PC-9 (cell line): ENCODE measurements around the gene CHMP4B. TPM values are rescaled to one million over a fixed set of nuclear protein-coding genes. Genes with fewer than 3 reads are reported as not detected.

Source experiments
- BruUV-seq: library from RNA; stranded (reverse); fragments of 400-500 nt; replicated peaks from 2 replicates; lab custom pipeline; 2021; lab: Mats Ljungman, UMichigan
- CTCF ChIA-PET: fragments of 300-600 bp; sonication (Branson Sonifier 250); formaldehyde crosslinking; loops from one replicate; lab custom pipeline; 2022; ENCODE audit warnings: antibody characterized with exemption; lab: Charles Lee
- POLR2A ChIA-PET: fragments of 300-600 bp; sonication (Branson Sonifier 250); formaldehyde crosslinking; loops from one replicate; lab custom pipeline; 2022; ENCODE audit warnings: antibody characterized with exemption; ENCODE audit not compliant: unreplicated experiment; lab: Charles Lee
- DNase-seq, 2 experiments: peaks; one replicate each; pipeline versions ENCODE4 v3.0.0 to v3.0.0-alpha.2; 2015 to 2022; ENCODE audit warnings: mixed read lengths in 1 of 2
- H2AFZ ChIP-seq: fragments of 200-600 bp; sonication (generic); 2 replicates; pipeline ENCODE4 v1.8.1; 2017; ENCODE audit warnings: antibody characterized with exemption
- H3F3A ChIP-seq: fragments of 200-600 bp; sonication (generic); 2 replicates; pipeline ENCODE4 v1.8.1; 2017; ENCODE audit warnings: antibody characterized with exemption, mild to moderate bottlenecking, low read depth; ENCODE audit not compliant: insufficient read depth
- H3K27ac ChIP-seq: fragments of 200-600 bp; sonication (generic); 2 replicates; pipeline ENCODE4 v1.6.1; 2016; ENCODE audit warnings: mixed run types
- H3K27me3 ChIP-seq: fragments of 200-600 bp; sonication (generic); 2 replicates; pipeline ENCODE4 v1.6.1; 2016; ENCODE audit warnings: low read depth, mixed run types; ENCODE audit not compliant: insufficient read depth
- H3K36me3 ChIP-seq: fragments of 200-600 bp; sonication (generic); 2 replicates; pipeline ENCODE4 v1.6.1; 2016; ENCODE audit warnings: low read depth, mixed run types
- H3K4me1 ChIP-seq: fragments of 200-600 bp; sonication (generic); replicated peaks from 2 replicates; pipeline ENCODE4 v1.6.1; 2016; ENCODE audit warnings: mixed run types; ENCODE audit not compliant: insufficient read depth
- H3K4me2 ChIP-seq: fragments of 200-600 bp; sonication (generic); 2 replicates; pipeline ENCODE4 v1.6.1; 2017; ENCODE audit warnings: mixed run types
- H3K4me3 ChIP-seq: fragments of 200-600 bp; sonication (generic); 2 replicates; pipeline ENCODE4 v1.6.1; 2016; ENCODE audit warnings: mixed run types
- H3K79me2 ChIP-seq: fragments of 200-600 bp; sonication (generic); 2 replicates; pipeline ENCODE4 v1.6.1; 2017; ENCODE audit warnings: low read depth, mixed run types
- H3K9me2 ChIP-seq: fragments of 200-600 bp; sonication (generic); 2 replicates; pipeline ENCODE4 v1.8.1; 2017; ENCODE audit warnings: mild to moderate bottlenecking; ENCODE audit not compliant: insufficient read depth
- H3K9me3 ChIP-seq: fragments of 200-600 bp; sonication (generic); 2 replicates; pipeline ENCODE4 v1.8.1; 2016; ENCODE audit warnings: low read depth; ENCODE audit not compliant: insufficient read depth
- H4K20me1 ChIP-seq: fragments of 200-600 bp; sonication (generic); 2 replicates; pipeline ENCODE4 v1.8.1; 2017; ENCODE audit not compliant: insufficient read depth
- EZH2 ChIP-seq: fragments of 200-600 bp; sonication (generic); IDR thresholded peaks from 2 replicates; pipeline ENCODE4 v1.8.0; 2017; ENCODE audit warnings: antibody characterized with exemption, low read depth
- intact Hi-C: fragments of 100-400 bp; cut with micrococcal nuclease; formaldehyde crosslinking; loops from one replicate; pipeline ENCODE4 v1.10.0; 2022; ENCODE audit not compliant: unreplicated experiment
- total RNA-seq: library from RNA; stranded (reverse); gene quantifications from 2 replicates; pipeline ENCODE4 v1.2.3, GENCODE V29; 2021
- TF ChIP-seq, protein P1 (sequence below): fragments of 200-600 bp; sonication (generic); conservative IDR thresholded peaks from 2 replicates; pipeline ENCODE4 v1.6.1; 2017; ENCODE audit warnings: mixed run types, antibody characterized with exemption, mild to moderate bottlenecking, moderate library complexity

Gene CHMP4B
- total RNA-seq, 1 experiment from 2014 or later = 180 TPM

DNA sequence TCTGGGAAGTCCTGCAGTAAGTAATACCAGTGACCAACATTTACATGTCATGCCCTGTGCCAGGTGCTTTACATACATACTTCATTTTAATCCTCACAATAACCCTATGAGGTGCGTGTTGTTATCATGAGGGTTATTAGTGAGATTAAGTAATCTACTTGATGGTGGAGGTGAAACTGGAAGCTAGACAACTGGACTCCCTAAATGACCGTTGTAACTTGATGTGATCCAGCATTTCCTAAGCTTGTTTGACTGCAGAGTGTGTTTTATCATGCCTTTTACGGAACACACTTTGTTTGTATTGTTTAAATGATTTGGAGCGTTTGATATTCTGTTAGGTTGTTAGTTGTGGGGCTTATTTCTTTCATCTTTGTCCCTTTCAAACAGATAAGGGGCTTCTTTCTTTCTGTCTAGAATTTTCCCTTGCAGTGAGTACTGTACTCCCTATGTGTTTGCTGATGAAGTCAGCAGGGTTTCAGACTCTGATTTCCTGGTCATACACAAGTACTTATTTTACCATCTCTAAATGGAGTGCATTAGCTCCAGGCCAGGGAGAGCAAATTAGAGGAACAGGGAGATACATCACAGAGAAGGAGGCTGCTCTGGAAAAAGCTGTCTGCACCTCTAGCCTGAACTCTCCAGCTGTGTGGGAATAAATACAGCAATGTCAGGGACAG is 29.7 kb downstream of the CHMP4B start:
- Histone ChIP-seq H4K20me1 (peaks cover 99% of the 10 kb centered on the region), H3K27me3 (no peaks in the 10 kb centered on the region), H3K9me3 (no peaks in the 10 kb centered on the region), H3K36me3 (peaks cover 3% of the 10 kb centered on the region; the same call in 1 of the 2 replicates), H3K4me1 (peaks cover 29% of the 10 kb centered on the region), H3K27ac (no peak overlapping the region), H3K4me3 (no peak overlapping the region), H3K9me2 (no peaks in the 10 kb centered on the region), H3F3A (peaks cover 4% of the 10 kb centered on the region; the same call in 1 of the 2 replicates), H3K4me2 (no peak overlapping the region), H2AFZ (no peak overlapping the region), H3K79me2 (peaks cover 99% of the 10 kb centered on the region)
- CTCF ChIA-PET = no interaction called here
- intact Hi-C loops = no loop called here
- no TSS peak for BruUV-seq
- POLR2A ChIA-PET = no interaction called here
- no peak for DNase-seq
- TF ChIP-seq, protein P1, sequence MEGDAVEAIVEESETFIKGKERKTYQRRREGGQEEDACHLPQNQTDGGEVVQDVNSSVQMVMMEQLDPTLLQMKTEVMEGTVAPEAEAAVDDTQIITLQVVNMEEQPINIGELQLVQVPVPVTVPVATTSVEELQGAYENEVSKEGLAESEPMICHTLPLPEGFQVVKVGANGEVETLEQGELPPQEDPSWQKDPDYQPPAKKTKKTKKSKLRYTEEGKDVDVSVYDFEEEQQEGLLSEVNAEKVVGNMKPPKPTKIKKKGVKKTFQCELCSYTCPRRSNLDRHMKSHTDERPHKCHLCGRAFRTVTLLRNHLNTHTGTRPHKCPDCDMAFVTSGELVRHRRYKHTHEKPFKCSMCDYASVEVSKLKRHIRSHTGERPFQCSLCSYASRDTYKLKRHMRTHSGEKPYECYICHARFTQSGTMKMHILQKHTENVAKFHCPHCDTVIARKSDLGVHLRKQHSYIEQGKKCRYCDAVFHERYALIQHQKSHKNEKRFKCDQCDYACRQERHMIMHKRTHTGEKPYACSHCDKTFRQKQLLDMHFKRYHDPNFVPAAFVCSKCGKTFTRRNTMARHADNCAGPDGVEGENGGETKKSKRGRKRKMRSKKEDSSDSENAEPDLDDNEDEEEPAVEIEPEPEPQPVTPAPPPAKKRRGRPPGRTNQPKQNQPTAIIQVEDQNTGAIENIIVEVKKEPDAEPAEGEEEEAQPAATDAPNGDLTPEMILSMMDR = no peak
- no peak for TF ChIP-seq EZH2

DNA sequence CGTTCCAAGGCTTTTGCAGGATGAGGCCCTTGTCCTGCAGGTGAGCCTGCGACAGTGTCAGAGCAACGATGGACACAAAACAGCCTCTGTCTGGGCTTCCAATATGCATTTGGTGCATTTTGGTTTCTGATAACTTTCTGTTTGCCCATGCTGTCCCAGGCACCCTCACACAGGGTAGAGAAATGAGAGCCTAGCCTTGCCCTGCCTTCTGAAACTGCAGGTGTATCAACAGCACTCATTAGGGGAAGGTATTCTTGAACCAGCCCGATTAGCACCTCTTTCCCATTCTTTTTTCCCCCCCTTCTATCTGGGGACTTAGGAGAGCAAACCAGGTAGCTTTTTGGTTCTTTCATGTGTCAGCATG is 30.3 kb downstream of the CHMP4B start:
- no peak overlapping the region for H3K4me3 ChIP-seq
- H3F3A ChIP-seq = peaks cover 5% of the 10 kb centered on the region; the same call in 1 of the 2 replicates
- no peaks in the 10 kb centered on the region for H3K9me2 ChIP-seq
- intact Hi-C loops = no loop called here
- H3K27ac ChIP-seq = no peak overlapping the region
- H3K9me3 ChIP-seq = no peaks in the 10 kb centered on the region
- H3K79me2 ChIP-seq = peaks cover 99% of the 10 kb centered on the region
- H2AFZ ChIP-seq = no peak overlapping the region
- TF ChIP-seq, protein P1 = no peak
- TF ChIP-seq EZH2 = no peak
- DNase-seq = no peak
- ChIA-PET POLR2A (no interaction called here), CTCF (no interaction called here)
- BruUV-seq = no TSS peak
- peaks cover 3% of the 10 kb centered on the region; the same call in 1 of the 2 replicates for H3K36me3 ChIP-seq
- H3K4me2 ChIP-seq = no peak overlapping the region
- H3K27me3 ChIP-seq = no peaks in the 10 kb centered on the region
- peaks cover 99% of the 10 kb centered on the region for H4K20me1 ChIP-seq
- peaks cover 29% of the 10 kb centered on the region for H3K4me1 ChIP-seq

DNA sequence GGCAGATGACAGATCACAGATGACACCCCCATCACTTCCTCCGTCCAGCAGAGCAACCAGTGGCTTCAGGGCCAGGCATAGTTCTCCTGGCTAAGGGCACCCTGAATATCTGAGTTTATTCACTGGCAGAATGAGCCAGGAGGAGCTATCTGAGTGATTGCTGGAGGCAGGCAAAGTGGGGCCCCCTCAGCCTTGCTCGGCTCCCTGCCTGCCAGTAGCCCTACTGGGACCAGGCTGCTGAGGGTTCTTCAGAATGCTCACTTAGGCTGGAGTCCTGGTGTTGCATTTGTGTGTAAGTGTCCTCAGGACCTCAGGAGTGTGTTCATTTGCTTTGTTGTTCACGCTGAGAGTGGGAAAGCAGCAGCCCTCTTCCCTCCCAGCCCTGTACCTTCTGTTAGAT is 31.2 kb downstream of the CHMP4B start:
- no peaks in the 10 kb centered on the region for H3K9me3 ChIP-seq
- H3F3A ChIP-seq = peaks cover 7% of the 10 kb centered on the region; the same call in 1 of the 2 replicates
- H3K9me2 ChIP-seq = no peaks in the 10 kb centered on the region
- H3K4me3 ChIP-seq = no peak overlapping the region
- H3K36me3 ChIP-seq = peaks cover 5% of the 10 kb centered on the region
- no peak for TF ChIP-seq EZH2
- TF ChIP-seq, protein P1 = no peak
- intact Hi-C loops = no loop called here
- H2AFZ ChIP-seq = no peak overlapping the region
- ChIA-PET POLR2A (interaction anchor here (0.5 kb wide), 1 partner anchor 21 kb away, joined by 3 read pairs; no protein-coding TSS in a partner anchor), CTCF (no interaction called here)
- peaks cover 25% of the 10 kb centered on the region for H3K4me1 ChIP-seq
- BruUV-seq = no TSS peak
- no peak overlapping the region for H3K4me2 ChIP-seq
- H3K27ac ChIP-seq = no peak overlapping the region
- no peak for DNase-seq
- peaks cover 99% of the 10 kb centered on the region for H3K79me2 ChIP-seq
- no peaks in the 10 kb centered on the region for H3K27me3 ChIP-seq
- peaks cover 100% of the 10 kb centered on the region for H4K20me1 ChIP-seq
